GM20431 (cell line): Measurements from ENCODE around the gene CCDC110.

Experiments used
- in situ Hi-C: fragments of 300-500 bp; cut with MseI, MboI; formaldehyde crosslinking; loops from one replicate; pipeline ENCODE4 v1.15.0; 2020; ENCODE audit warnings: low sequenced_read_pairs; ENCODE audit not compliant: unreplicated experiment

CCDC110 gene

DNA sequence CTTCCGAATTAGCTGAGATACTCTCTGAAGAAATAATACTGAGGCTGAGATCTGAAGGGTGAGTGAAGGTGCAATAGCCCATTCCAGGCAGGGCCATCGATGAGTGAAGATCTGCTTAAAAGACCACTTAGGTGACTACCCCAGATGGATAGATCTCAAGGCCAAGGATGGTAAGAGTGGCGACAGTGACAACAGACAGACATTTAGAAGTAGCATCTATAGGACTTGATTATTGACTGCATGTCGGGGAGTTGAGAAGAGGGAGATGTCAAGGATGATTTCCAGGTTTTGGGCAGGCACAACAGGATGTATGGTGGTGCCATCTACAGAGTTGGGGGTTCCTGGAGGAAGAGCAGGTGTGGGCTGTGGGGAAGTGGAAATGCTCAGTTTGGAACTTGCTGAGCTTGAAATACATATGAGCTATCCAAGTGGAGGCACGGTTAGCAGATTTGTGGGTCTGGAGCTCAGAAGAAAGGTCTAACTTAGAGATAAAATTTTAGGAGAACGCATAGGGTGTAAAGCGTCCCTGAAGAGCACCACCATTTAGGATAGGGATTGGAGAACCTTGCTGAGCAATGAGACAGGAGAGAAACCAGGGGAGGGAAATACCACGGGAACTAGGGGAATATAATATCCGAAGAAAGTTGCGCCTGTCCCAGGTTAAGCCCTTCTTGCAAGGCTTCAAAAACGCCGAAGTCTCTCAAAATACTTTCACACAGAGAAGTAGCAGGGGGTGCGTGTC lies 46.5 kb downstream of the CCDC110 start:
- in situ Hi-C loops, result no loop called here

GRCh38 chr4:185421366-185422124 lies 50.0 kb downstream of the CCDC110 start:
- in situ Hi-C loops, result no loop called here

DNA sequence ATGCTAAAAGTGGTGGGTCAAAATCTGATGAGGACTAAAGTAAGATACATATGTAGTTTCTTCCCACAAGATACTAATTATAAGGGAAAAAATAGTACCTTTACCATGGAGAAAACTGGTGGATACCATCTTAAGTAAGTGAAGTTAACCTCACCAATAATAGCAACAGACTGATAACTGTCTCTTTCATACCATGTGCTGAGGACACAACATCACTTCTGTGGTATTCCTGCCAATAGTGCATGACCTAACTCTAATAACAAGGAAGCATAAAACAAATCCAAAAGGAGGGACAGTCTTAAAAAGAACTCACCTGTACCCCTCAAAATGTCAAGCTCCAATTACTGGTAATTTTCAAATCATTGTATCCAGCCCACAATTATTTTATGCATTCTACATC lies 54.6 kb downstream of the CCDC110 start:
- in situ Hi-C loops, result no loop called here

GRCh38 chr4:185412412-185412811 lies 59.1 kb downstream of the CCDC110 start:
- in situ Hi-C loops, result no loop called here

DNA sequence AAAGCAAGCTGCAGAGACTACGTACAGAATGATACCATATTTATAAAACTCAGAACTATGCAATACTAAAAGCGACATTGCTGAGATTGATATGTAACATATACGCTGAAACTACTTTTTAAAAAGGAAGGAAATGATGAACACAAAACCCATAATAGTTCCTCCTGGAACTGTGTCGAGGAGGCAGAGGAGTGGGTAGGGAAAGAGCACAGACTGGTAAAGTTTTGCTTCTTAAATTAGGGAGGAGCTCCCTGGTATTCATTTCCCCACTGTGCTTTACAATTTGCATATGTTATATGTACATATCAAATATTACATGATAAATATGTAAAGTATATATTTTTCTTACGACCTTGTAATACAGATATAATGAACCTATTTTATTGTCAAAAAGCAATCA lies 59.7 kb downstream of the CCDC110 start:
- in situ Hi-C loops, result no loop called here

DNA sequence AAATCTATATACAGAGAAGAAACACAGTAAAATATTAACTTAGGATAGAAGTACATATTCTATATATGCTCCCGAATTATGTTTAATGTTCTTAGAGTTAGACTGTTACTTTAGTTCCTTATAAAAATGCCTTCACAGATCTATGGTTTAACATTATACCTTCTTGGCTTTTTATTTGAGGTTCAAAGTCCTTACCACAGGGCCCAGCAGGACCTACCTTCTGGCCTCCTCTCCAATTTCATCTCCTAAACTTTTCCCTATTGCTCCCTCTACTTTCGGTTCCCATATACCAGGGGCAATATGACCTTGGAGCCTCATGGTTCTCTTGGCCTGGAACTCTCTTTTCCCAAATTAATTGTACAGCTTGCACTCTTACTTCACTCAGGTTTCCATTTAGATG lies 63.1 kb downstream of the CCDC110 start:
- in situ Hi-C loops, result no loop called here

GRCh38 chr4:185405296-185405999 lies 66.1 kb downstream of the CCDC110 start:
- in situ Hi-C loops, result no loop called here

DNA sequence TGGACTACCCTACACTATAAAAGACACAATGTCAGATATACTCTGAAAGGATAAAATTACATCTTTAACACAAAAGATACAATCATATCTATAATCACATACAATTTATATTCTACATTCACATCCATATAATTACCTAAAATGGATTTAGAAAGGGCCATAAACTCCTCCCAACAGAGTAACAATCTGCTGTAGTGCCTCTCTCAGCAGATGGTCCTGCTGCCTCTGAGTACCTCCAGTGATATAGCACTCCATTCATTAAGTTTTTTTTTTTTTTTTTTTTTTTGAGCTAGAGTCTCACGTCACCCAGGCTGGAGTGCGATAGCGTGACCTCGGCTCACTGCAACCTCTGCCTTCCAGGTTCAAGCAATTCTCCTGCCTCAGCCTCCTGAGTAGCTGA lies 67.5 kb downstream of the CCDC110 start:
- in situ Hi-C loops, result no loop called here

DNA sequence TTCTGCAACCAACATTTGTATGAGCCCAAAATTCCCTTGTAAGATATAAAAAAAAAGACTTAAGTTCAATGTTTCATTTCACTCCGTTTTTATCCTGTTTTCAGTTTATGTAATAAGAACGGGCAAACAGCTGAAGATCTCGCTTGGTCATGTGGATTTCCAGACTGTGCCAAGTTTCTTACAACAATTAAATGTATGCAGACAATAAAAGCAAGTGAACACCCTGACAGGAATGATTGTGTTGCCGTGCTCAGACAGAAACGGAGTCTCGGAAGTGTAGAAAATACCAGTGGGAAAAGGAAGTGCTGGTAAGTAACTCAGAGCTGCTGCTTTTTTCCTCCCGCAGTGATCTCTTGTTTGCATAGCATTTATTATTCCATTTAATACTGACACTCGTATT lies 72.1 kb downstream of the CCDC110 start:
- in situ Hi-C loops, result no loop called here

DNA sequence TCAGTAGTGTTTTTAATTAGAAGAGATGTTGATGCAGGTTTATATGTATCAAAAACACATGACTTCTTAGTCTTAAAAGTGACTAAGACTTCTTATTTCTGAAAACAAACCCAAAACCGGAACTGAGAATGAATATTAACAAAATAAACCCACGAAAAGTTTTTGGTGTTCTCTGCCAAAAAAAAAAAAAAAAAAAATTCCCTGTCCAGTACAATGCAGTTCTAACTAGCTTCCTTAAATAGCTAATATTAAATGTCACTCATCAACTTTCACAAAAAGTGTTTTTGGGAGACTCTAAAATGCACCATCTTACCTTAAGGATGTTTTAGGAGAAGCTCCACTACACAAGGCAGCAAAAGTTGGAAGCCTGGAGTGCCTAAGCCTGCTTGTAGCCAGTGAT lies 72.9 kb downstream of the CCDC110 start:
- in situ Hi-C loops, result no loop called here

GRCh38 chr4:185396724-185397385 lies 74.7 kb downstream of the CCDC110 start, which contains the start of gene ANKRD37:
TSS of gene ANKRD37 (plus strand) at chr4:185396841. CDS start at chr4:185396924, 83 bp downstream.
- in situ Hi-C loops, result no loop called here

DNA sequence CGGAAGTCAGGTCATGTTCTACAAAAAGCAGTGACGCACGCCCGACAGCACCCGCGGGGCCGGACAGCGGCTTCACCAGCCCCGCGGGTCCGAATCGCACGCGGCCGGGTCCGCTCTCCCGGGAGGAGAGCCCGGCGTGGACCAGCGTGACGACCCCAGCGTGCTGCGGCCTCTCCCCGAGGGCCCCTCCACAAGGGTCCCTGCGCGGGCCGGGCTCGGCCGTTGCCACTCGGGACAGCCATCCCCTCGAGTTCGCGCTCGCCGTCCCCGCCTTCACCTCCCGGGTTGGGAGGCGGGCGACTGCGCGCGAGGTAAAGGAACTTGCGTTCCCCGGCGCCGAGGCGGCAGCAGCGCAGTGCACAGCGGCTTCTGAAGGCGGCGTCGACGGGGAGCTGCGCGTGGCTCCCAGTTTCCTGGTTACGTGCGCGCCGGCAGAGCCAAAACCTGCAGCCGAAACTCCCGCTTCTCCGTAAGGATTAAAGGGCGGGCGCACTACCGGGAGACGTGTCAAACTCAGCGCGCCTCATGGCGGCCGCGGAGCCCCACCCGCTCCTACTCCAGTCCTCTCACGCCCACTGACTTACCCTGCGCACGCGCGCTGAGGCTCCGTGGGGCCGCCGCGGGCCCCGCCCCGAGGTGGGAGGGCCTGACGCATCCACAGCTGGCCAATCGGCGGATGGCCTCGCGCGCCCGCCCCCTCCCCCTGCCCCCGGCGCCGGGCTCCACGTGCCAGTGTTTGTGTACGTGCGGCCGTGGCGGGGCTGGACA lies 75.4 kb downstream of the CCDC110 start:
- in situ Hi-C loops, result no loop called here

DNA sequence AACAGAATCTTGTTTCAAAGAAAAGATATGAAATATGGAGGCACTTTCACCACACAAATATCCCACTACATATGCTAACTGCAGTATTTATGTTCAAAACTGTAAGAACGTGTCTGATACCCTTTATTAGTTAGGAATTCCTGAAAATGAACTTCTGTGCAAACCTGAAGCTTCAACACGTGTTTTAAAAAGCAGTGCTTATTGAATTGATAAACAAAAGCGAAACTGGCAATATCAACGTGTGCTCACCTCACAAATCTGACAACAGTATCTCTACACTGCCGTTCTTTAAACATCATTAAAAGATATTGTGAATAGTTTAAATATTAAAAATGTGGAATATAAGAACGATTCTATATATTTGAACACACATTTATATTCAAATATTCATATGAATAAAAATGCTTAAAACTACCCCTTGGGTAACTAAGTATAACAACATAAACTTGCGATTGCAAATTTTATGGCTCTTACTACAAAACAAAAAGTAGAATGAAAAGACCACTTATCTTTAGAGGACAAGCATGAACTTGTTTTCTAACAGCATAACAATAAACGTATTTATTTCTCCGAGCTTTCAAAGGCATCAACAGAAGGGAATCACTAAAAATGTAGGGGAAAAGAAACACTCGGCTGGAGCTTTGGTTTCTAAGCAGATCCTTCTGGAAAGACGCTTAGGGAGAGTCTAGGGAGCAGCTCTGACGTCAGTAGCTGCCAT lies 76.1 kb downstream of the CCDC110 start, which contains the start of gene LRP2BP:
LRP2BP (minus strand) TSS at position 687 of the 718 bp plus-strand sequence. CDS start 17,738 bp downstream, outside the sequence.
- in situ Hi-C loops, result no loop called here
